DOHH2 (cell line): ENCODE data around the gene ZMYM1.

Experiments
- CTCF ChIP-seq: fragments of 200-600 bp; sonication (generic); IDR thresholded peaks from one replicate; pipeline ENCODE4 v1.5.1; 2014; ENCODE audit warnings: antibody characterized with exemption, mild to moderate bottlenecking, low read depth, low read length; ENCODE audit not compliant: poor library complexity, severe bottlenecking
- EZH2phosphoT487 ChIP-seq: fragments of 200-600 bp; sonication (generic); IDR thresholded peaks from 2 replicates; pipeline ENCODE4 v1.6.1; 2017; ENCODE audit warnings: borderline replicate concordance, mild to moderate bottlenecking, antibody characterized with exemption, low read length, moderate library complexity, mixed read lengths

- no peak for TF ChIP-seq CTCF
- TF ChIP-seq EZH2phosphoT487: no peak
These were observed 20.2 kb upstream of the ZMYM1 start for GRCh38 chr1:35058988-35059387.
